PC-3 (cell line): ENCODE results near the gene ABCC8.

Experiments
- CTCF ChIP-seq: fragments of 300-600 bp; sonication (generic); conservative IDR thresholded peaks from 2 replicates; pipeline ENCODE4 v1.5.1; 2017; ENCODE audit warnings: antibody characterized with exemption, low read depth, mild to moderate bottlenecking, low read length
- EZH2phosphoT487 ChIP-seq: fragments of 300-600 bp; sonication (generic); IDR thresholded peaks from 2 replicates; pipeline ENCODE4 v1.6.1; 2018; ENCODE audit warnings: mild to moderate bottlenecking, antibody characterized with exemption, low read length, borderline replicate concordance

DNA sequence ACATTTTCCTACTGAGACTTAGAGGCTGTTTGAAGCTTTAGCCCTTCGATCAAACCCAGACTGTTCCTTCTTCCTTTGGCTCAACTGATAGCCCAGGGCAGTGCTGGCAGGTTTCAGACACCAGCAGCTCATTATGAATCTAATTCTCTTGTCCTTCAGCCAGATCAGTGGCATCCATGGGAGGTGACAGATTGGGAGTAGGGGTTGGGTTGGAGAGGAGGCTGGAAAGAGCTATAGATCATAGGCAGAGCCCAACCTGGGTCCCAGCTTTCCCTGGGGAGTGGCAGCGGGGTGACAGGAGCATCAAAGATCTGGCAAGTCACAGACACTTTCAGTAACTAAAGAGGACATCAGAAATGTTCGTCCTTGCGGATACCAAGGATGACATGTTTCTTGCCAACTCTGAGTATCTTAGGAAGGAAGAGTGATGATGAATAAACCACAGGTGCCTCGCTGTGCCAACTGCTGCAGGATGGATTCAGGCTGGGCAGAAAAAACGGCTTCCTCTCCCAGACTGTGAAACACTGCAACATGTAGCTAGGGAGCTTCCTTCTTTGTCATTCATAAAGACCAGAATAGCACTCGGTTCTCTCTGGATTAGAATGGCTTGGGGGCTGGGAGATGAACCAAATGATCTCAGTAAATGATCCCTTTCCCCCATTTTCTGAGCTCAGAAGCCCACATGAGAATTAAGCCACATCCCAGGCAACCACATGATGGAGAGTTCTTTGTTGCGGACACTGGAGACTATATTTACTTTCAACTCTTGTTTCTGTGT lies 19.1 kb downstream of the ABCC8 start:
- TF ChIP-seq CTCF (no peak), EZH2phosphoT487 (no peak)
